Breast epithelium (tissue), 4 donors: ENCODE data around the gene EMX2. TPM values are rescaled to one million over a fixed set of nuclear protein-coding genes. Genes with fewer than 3 reads are reported as not detected.

Source experiments
- DNase-seq, 2 donors: peaks; one replicate each; pipeline ENCODE4 v3.0.0-alpha.2; 2019; ENCODE audit warnings: low spot score in 2 of 2
- H3K27ac ChIP-seq, 2 donors: fragments of 200-600 bp; sonication (generic) in 1 of 2; one replicate each; pipeline ENCODE4 v1.5.1; 2016 to 2019; ENCODE audit warnings: mild to moderate bottlenecking in 1 of 2
- H3K27me3 ChIP-seq, 2 donors: fragments of 200-600 bp; sonication (generic) in 1 of 2; one replicate each; pipeline versions ENCODE4 v1.5.1 to v1.6.0; 2017 to 2019; ENCODE audit warnings: control low read depth in 1 of 2, mild to moderate bottlenecking in 1 of 2
- H3K36me3 ChIP-seq: fragments of 200-600 bp; one replicate; pipeline ENCODE4 v1.5.1; 2019
- H3K4me1 ChIP-seq, 2 donors: fragments of 200-600 bp; sonication (generic); one replicate each; pipeline ENCODE4 v1.5.1; 2016 to 2019; ENCODE audit warnings: control low read depth in 1 of 2
- H3K4me3 ChIP-seq, 3 donors: fragments of 200-600 bp; sonication (generic); 1 replicate in 2 of 3; 2 replicates in 1 of 3; pipeline ENCODE4 v1.5.1; 2016 to 2019; ENCODE audit warnings: mild to moderate bottlenecking in 3 of 3, moderate library complexity in 2 of 3
- H3K9me3 ChIP-seq, 2 donors: fragments of 200-600 bp; sonication (generic) in 1 of 2; one replicate each; pipeline ENCODE4 v1.5.1; 2016 to 2019; ENCODE audit warnings: control low read depth in 1 of 2
- POLR2A ChIP-seq: fragments of 450-650 bp; IDR thresholded peaks from one replicate; pipeline ENCODE4 v1.6.1; 2016; ENCODE audit warnings: antibody characterized with exemption, mild to moderate bottlenecking, moderate library complexity
- POLR2AphosphoS5 ChIP-seq, 3 donors: sonication (generic); formaldehyde crosslinking; IDR thresholded peaks; one replicate each; pipeline ENCODE4 v1.6.1; 2017; ENCODE audit warnings: antibody characterized with exemption in 3 of 3
- intact Hi-C: fragments of 100-400 bp; cut with DNase I; formaldehyde crosslinking; loops from one replicate; pipeline ENCODE4 v1.15.1; 2023; ENCODE audit warnings: low total_unique reads
- total RNA-seq, 3 donors: library from RNA; depleted of rRNA; stranded (reverse); fragments of >200 nt; gene quantifications; one replicate each; pipeline ENCODE4 v1.1.0, GENCODE V29; 2016
- TF ChIP-seq, protein P1 (sequence below), 3 donors: fragments of 450-650 bp; IDR thresholded peaks; one replicate each; pipeline ENCODE4 v1.5.1; 2016 to 2017; ENCODE audit warnings: antibody characterized with exemption in 3 of 3, mild to moderate bottlenecking in 3 of 3, moderate library complexity in 3 of 3

Gene EMX2
- total RNA-seq, 3 donors from 2014 or later = 0.29 to 7.8 (median 0.98) TPM

DNA sequence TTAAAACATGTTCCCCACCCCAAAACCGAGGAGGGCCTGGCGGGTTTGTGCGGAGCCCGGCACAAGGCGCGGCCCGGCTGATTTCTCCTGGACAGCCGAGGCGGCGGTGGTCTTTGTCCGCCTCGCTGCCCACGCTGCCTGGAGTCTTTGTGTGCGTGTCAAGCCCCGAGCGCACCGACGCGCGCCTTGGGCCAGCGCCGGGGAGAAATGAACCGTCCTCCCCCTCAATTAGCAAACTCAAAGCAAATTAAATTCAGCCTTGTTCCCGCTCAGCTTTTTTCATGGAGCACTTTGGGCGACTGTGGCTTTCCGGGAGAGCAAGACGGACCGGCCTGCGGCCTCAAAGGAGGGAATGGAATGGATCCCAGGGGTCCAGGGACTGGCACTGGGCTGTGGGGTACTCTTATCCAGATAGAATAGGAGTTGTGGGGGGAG, 4.1 kb downstream of the EMX2 start:
- H3K27ac ChIP-seq = peak overlapping the region in 1 of 2 donors; percentile 20

DNA sequence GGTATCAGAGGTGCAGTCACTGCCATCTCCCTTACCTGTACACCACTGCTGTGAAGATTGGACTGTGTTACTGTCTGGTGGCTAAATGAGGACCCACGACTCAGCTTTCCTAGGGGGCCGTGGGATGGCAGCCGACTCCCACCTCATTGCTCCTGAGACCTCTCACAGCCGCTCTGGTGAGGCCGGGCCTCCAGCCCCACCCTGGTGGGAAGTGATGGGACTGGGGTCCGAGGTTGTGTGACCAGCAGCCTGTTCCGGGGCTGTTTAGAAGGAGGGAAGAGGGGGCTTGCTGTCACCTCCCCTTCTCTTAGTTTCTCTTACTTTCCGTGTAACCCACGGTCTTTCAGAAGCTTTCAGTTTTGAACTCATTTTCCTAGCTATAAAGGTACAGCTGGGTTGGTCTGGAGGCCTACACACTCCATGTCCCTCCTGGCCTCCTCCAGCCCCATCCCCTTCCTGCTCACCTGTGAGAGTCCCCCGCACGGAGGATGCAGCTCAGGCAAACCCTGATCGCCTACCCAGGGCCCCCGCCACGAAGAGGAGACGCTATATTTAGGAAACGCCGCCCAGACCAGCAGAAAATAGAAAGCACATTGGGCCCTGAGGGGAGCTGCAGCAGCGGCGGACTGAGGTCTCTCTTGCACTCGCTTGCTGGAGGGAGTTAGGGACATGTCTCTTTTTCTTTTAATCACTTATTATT, 4.6 kb downstream of the EMX2 start:
- Histone ChIP-seq H3K9me3 (no peaks in the 10 kb centered on the region), H3K27me3 (peaks cover 5 to 97% of the 10 kb centered on the region in 2 donors), H3K4me3 (peak overlapping the region in 1 of 3 donors; percentile 5), H3K4me1 (peaks cover 5 to 8% of the 10 kb centered on the region in 2 donors), H3K36me3 (no peaks in the 10 kb centered on the region), H3K27ac (peak overlapping the region in 1 of 2 donors; percentile 20)
- no peak for DNase-seq
- TF ChIP-seq POLR2AphosphoS5 (IDR thresholded peaks at IDR 0.05) (no peak), POLR2A (no peak)
- TF ChIP-seq, protein P1, sequence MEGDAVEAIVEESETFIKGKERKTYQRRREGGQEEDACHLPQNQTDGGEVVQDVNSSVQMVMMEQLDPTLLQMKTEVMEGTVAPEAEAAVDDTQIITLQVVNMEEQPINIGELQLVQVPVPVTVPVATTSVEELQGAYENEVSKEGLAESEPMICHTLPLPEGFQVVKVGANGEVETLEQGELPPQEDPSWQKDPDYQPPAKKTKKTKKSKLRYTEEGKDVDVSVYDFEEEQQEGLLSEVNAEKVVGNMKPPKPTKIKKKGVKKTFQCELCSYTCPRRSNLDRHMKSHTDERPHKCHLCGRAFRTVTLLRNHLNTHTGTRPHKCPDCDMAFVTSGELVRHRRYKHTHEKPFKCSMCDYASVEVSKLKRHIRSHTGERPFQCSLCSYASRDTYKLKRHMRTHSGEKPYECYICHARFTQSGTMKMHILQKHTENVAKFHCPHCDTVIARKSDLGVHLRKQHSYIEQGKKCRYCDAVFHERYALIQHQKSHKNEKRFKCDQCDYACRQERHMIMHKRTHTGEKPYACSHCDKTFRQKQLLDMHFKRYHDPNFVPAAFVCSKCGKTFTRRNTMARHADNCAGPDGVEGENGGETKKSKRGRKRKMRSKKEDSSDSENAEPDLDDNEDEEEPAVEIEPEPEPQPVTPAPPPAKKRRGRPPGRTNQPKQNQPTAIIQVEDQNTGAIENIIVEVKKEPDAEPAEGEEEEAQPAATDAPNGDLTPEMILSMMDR (IDR thresholded peaks at IDR 0.05) = no peak
- intact Hi-C loops = no loop called here

More for the DNA sequence above, 4.1 kb downstream of the EMX2 start:
- Histone ChIP-seq H3K27me3 (peaks cover 5 to 97% of the 10 kb centered on the region in 2 donors), H3K4me1 (peaks cover 5 to 7% of the 10 kb centered on the region in 2 donors), H3K36me3 (no peaks in the 10 kb centered on the region), H3K4me3 (peak overlapping the region in 1 of 3 donors; percentile 5), H3K9me3 (no peaks in the 10 kb centered on the region)
- intact Hi-C loops = no loop called here
- no peak for DNase-seq
- TF ChIP-seq POLR2A (no peak), POLR2AphosphoS5 (IDR thresholded peaks at IDR 0.05) (no peak)
- TF ChIP-seq, protein P1 (IDR thresholded peaks at IDR 0.05) = no peak

DNA sequence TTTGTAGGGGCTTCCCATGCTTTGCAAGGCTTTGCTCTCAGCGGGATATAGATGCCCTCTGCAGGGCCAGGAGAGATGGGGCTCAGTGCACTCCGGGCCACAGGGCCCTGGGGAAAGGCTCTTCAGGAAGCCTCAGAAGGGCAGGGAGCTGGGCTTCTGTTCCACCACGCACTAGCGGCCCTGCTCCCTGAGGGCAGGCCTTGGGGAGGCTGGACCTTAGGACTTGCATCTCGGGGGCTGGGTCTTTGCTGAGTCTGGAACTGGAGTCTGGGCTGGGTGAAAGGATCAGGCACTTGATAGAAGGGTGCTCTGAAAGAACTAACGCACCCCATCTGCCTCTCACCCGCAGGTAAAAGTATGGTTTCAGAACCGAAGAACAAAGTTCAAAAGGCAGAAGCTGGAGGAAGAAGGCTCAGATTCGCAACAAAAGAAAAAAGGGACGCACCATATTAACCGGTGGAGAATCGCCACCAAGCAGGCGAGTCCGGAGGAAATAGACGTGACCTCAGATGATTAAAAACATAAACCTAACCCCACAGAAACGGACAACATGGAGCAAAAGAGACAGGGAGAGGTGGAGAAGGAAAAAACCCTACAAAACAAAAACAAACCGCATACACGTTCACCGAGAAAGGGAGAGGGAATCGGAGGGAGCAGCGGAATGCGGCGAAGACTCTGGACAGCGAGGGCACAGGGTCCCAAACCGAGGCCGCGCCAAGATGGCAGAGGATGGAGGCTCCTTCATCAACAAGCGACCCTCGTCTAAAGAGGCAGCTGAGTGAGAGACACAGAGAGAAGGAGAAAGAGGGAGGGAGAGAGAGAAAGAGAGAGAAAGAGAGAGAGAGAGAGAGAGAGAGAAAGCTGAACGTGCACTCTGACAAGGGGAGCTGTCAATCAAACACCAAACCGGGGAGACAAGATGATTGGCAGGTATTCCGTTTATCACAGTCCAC, 5.4 kb downstream of the EMX2 start:
- Histone ChIP-seq H3K27me3 (peaks cover 5 to 98% of the 10 kb centered on the region in 2 donors), H3K9me3 (no peaks in the 10 kb centered on the region), H3K27ac (no peak overlapping the region), H3K36me3 (no peaks in the 10 kb centered on the region), H3K4me3 (no peak overlapping the region), H3K4me1 (peaks cover 5 to 10% of the 10 kb centered on the region in 2 donors)
- intact Hi-C loops = no loop called here
- no peak for DNase-seq
- TF ChIP-seq POLR2A (no peak), POLR2AphosphoS5 (IDR thresholded peaks at IDR 0.05) (no peak)
- TF ChIP-seq, protein P1 (IDR thresholded peaks at IDR 0.05) = no peak

DNA sequence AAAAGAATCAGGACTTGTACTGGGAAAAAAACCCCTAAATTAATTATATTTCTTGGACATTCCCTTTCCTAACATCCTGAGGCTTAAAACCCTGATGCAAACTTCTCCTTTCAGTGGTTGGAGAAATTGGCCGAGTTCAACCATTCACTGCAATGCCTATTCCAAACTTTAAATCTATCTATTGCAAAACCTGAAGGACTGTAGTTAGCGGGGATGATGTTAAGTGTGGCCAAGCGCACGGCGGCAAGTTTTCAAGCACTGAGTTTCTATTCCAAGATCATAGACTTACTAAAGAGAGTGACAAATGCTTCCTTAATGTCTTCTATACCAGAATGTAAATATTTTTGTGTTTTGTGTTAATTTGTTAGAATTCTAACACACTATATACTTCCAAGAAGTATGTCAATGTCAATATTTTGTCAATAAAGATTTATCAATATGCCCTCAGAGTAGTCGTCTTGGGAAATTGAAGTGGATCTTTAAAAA, 6.6 kb downstream of the EMX2 start:
- peaks cover 0 to 98% of the 10 kb centered on the region in 2 donors for H3K27me3 ChIP-seq
- H3K27ac ChIP-seq = no peak overlapping the region
- intact Hi-C loops = no loop called here
- peaks cover 3 to 5% of the 10 kb centered on the region in 2 donors for H3K4me1 ChIP-seq
- no peaks in the 10 kb centered on the region for H3K9me3 ChIP-seq
- no peak for TF ChIP-seq POLR2AphosphoS5 (IDR thresholded peaks at IDR 0.05)
- no peak for TF ChIP-seq POLR2A
- TF ChIP-seq, protein P1 (IDR thresholded peaks at IDR 0.05) = no peak
- no peak for DNase-seq
- no peaks in the 10 kb centered on the region for H3K36me3 ChIP-seq
- no peak overlapping the region for H3K4me3 ChIP-seq
